ENCODE results near the gene LLGL1. TPM values are rescaled to one million over a fixed set of nuclear protein-coding genes. Genes with fewer than 3 reads are reported as not detected.

LLGL1 gene
- total RNA-seq, 4 donors from 2014 or later: 9.7 to 21.0 (median 15.7) TPM

DNA sequence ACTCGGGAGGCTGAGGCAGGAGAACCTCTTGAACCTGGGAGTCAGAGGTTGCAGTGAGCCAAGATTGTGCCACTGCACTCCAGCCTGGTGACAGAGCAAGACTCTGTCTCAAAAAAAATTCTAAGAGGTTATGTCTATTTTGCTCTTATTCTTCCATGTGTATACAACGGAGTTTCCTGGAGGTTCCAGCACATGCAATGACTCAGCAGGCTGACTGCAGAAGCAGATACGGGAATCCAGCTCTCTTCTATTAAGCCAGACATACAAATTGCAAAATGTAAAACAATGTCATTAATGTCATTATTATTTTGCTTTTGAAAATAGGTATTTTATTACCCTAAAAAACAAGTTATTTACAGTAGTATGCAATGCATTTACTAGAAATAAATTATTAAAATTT lies 53.4 kb downstream of the LLGL1 start:
- intact Hi-C loops (cut with DNase I; ENCODE audit: low total_unique reads) (no loop called here), in situ Hi-C loops (cut with MboI; ENCODE audit: low sequenced_read_pairs in 4 of 4) (no loop called here)
- peaks cover 0 to 77% of the 10 kb centered on the region in 2 donors for H3K36me3 ChIP-seq
- no peaks in the 10 kb centered on the region for H3K4me1 ChIP-seq
- TF ChIP-seq, protein P1, sequence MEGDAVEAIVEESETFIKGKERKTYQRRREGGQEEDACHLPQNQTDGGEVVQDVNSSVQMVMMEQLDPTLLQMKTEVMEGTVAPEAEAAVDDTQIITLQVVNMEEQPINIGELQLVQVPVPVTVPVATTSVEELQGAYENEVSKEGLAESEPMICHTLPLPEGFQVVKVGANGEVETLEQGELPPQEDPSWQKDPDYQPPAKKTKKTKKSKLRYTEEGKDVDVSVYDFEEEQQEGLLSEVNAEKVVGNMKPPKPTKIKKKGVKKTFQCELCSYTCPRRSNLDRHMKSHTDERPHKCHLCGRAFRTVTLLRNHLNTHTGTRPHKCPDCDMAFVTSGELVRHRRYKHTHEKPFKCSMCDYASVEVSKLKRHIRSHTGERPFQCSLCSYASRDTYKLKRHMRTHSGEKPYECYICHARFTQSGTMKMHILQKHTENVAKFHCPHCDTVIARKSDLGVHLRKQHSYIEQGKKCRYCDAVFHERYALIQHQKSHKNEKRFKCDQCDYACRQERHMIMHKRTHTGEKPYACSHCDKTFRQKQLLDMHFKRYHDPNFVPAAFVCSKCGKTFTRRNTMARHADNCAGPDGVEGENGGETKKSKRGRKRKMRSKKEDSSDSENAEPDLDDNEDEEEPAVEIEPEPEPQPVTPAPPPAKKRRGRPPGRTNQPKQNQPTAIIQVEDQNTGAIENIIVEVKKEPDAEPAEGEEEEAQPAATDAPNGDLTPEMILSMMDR (IDR thresholded peaks at IDR 0.05 in 4 of 5, conservative IDR thresholded peaks at IDR 0.05 in 1 of 5): no peak
- no peak for TF ChIP-seq POLR2A (IDR thresholded peaks at IDR 0.05)
- no peaks in the 10 kb centered on the region for H3K27me3 ChIP-seq
- DNase-seq (no peak), ATAC-seq (no peak)
- no peak overlapping the region for H3K4me3 ChIP-seq
- no peaks in the 10 kb centered on the region for H3K9me3 ChIP-seq
- H3K27ac ChIP-seq: no peak overlapping the region

DNA sequence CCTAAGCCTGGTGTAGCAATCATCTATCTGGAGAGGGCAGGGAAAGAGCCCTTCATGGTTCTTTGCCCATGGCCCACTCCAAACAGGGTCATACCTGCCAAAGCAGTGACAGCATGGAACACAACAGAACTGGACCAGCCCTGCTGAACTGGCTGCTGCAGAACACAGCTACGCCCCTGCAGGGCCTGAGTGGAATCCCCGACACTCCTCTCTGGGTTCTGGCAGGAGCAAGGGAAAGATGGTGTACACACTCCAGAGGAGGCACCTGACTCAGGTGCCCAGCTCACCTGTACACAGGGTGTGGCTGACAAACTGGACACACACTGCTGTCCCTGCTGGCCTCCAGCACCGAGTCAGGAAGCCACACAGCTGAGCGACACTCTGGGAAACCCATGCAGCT lies 54.8 kb downstream of the LLGL1 start:
- Histone ChIP-seq H3K9me3 (no peaks in the 10 kb centered on the region), H3K36me3 (peaks cover 0 to 83% of the 10 kb centered on the region in 2 donors), H3K4me1 (no peaks in the 10 kb centered on the region), H3K4me3 (no peak overlapping the region), H3K27me3 (no peaks in the 10 kb centered on the region), H3K27ac (no peak overlapping the region)
- TF ChIP-seq, protein P1 (IDR thresholded peaks at IDR 0.05 in 4 of 5, conservative IDR thresholded peaks at IDR 0.05 in 1 of 5): no peak
- no peak for TF ChIP-seq POLR2A (IDR thresholded peaks at IDR 0.05)
- in situ Hi-C loops (cut with MboI; ENCODE audit: low sequenced_read_pairs in 4 of 4) (no loop called here), intact Hi-C loops (cut with DNase I; ENCODE audit: low total_unique reads) (no loop called here)
- no peak for ATAC-seq
- no peak for DNase-seq

DNA sequence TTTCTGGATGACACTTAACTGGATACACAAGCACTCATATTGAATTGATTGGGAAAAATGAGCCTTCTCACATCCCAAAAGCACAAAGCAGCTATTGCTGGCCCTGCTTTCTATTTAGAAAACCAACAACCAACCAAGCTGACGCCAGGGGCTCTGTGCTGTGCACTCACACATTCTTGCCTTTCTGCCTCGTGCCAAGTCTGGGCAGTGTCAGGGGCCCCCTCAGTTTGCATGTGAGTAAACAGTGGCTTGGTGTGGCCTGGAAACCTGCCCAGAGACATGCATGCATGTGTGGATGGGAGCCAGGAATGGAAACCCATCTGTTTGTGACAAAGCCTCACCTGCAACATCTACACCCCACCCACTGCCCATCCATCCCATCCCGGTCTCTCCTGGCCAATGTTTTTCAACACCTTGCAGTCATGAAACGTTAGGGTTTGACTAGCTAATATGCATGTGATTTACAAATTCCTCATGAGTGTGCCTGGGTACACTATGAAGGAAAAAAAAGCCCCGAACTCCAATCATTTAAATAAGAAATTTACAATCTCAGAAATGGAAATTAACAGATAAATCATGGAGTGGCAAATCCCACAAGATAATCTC lies 55.4 kb downstream of the LLGL1 start:
- Histone ChIP-seq H3K4me3 (no peak overlapping the region), H3K36me3 (peaks cover 0 to 89% of the 10 kb centered on the region in 2 donors), H3K27me3 (no peaks in the 10 kb centered on the region), H3K27ac (no peak overlapping the region), H3K4me1 (no peaks in the 10 kb centered on the region), H3K9me3 (no peaks in the 10 kb centered on the region)
- TF ChIP-seq, protein P1 (IDR thresholded peaks at IDR 0.05 in 4 of 5, conservative IDR thresholded peaks at IDR 0.05 in 1 of 5): no peak
- no peak for TF ChIP-seq POLR2A (IDR thresholded peaks at IDR 0.05)
- intact Hi-C loops (cut with DNase I; ENCODE audit: low total_unique reads): no loop called here
- ATAC-seq (no peak), DNase-seq (no peak)
- in situ Hi-C loops (cut with MboI; ENCODE audit: low sequenced_read_pairs in 4 of 4): no loop called here

DNA sequence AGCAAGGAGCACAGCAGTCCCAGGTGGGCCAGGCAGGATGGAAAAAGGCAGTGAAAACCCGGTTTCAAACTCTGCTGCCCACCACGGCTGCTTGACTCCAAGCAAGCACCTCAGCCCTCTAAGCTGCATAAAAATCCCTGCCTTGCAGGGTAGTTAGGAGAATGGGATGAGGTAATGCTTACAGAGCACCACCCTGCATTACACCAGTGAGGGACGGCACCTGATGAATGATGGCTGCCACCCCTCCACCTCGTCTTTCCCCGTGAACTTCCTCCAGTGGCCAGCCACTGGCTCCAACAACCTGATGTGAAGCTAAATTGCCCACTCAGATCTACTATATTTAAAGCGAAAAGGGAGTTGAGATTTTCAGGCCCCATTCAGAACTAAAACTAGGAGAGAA lies 56.4 kb downstream of the LLGL1 start:
- in situ Hi-C loops (cut with MboI; ENCODE audit: low sequenced_read_pairs in 4 of 4): no loop called here
- H3K36me3 ChIP-seq: peaks cover 0 to 93% of the 10 kb centered on the region in 2 donors
- intact Hi-C loops (cut with DNase I; ENCODE audit: low total_unique reads): no loop called here
- no peak overlapping the region for H3K27ac ChIP-seq
- DNase-seq (no peak), ATAC-seq (no peak)
- H3K9me3 ChIP-seq: no peaks in the 10 kb centered on the region
- TF ChIP-seq, protein P1 (IDR thresholded peaks at IDR 0.05 in 4 of 5, conservative IDR thresholded peaks at IDR 0.05 in 1 of 5): no peak
- no peak for TF ChIP-seq POLR2A (IDR thresholded peaks at IDR 0.05)
- H3K4me1 ChIP-seq: no peaks in the 10 kb centered on the region
- no peak overlapping the region for H3K4me3 ChIP-seq
- H3K27me3 ChIP-seq: no peaks in the 10 kb centered on the region

DNA sequence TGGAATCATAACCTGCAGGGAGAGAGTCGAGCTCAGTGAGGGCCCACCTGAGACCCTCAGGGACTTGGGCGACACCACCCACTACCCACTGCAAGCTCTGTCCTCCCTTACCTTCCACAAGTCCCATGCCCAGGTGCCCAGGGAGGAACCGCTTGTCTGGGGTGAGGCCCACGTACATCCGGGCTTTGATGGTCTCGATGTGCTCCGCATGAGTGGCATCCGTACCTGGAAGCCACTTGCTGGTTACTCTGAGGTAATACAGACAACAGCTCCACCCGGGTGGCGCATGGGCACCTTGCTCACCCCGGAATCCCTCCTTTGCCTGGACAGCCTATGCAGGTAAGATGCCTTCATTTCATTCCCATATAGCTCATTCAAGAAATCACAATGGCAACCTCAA lies 59.9 kb downstream of the LLGL1 start:
- DNase-seq: no peak
- in situ Hi-C loops (cut with MboI; ENCODE audit: low sequenced_read_pairs in 4 of 4) (no loop called here), intact Hi-C loops (cut with DNase I; ENCODE audit: low total_unique reads) (no loop called here)
- no peak overlapping the region for H3K4me3 ChIP-seq
- H3K4me1 ChIP-seq: no peaks in the 10 kb centered on the region
- no peaks in the 10 kb centered on the region for H3K9me3 ChIP-seq
- no peak for ATAC-seq
- no peak for TF ChIP-seq POLR2A (IDR thresholded peaks at IDR 0.05)
- TF ChIP-seq, protein P1 (IDR thresholded peaks at IDR 0.05 in 4 of 5, conservative IDR thresholded peaks at IDR 0.05 in 1 of 5): no peak
- H3K27me3 ChIP-seq: no peaks in the 10 kb centered on the region
- H3K27ac ChIP-seq: no peak overlapping the region
- H3K36me3 ChIP-seq: peaks cover 0 to 90% of the 10 kb centered on the region in 2 donors
